Thymus (tissue), 11 donors: Measurements from ENCODE around the gene BCAR3. TPM values are rescaled to one million over a fixed set of nuclear protein-coding genes. Genes with fewer than 3 reads are reported as not detected.
"Not testable (repeated sequence)": the region's sequence is repeated elsewhere in the genome, so short reads cannot be mapped to it uniquely, and the experiment has no call there.

Experiments
- DNase-seq, 9 donors: peaks; one replicate each; pipeline ENCODE4 v3.0.0-alpha.2; 2013; ENCODE audit warnings: low spot score in 9 of 9, low read depth in 6 of 9, missing footprints in 1 of 9
- H3K27ac ChIP-seq, 2 donors: one replicate each; pipeline ENCODE4 v1.5.1; 2013; ENCODE audit warnings: control low read depth in 1 of 2, low read depth in 1 of 2, low read length in 1 of 2, mild to moderate bottlenecking in 1 of 2, moderate library complexity in 1 of 2
- H3K27me3 ChIP-seq, 2 donors: one replicate each; pipeline ENCODE4 v1.5.1; 2013; ENCODE audit warnings: low read length in 1 of 2; ENCODE audit not compliant: control insufficient read depth in 2 of 2, insufficient read depth in 1 of 2
- H3K36me3 ChIP-seq, 2 donors: one replicate each; pipeline ENCODE4 v1.5.1; 2013; ENCODE audit warnings: low read length in 1 of 2, mild to moderate bottlenecking in 1 of 2, moderate library complexity in 1 of 2; ENCODE audit not compliant: control insufficient read depth in 2 of 2, insufficient read depth in 2 of 2
- H3K4me1 ChIP-seq, 2 donors: one replicate each; pipeline ENCODE4 v1.5.1; 2013; ENCODE audit warnings: low read length in 2 of 2; ENCODE audit not compliant: control insufficient read depth in 2 of 2, insufficient read depth in 2 of 2
- H3K4me3 ChIP-seq, 2 donors: one replicate each; pipeline ENCODE4 v1.5.1; 2013; ENCODE audit warnings: low read length in 2 of 2, control low read depth in 1 of 2, mild to moderate bottlenecking in 1 of 2
- H3K9me3 ChIP-seq, 2 donors: one replicate each; pipeline ENCODE4 v1.5.1; 2013; ENCODE audit warnings: low read length in 1 of 2, mild to moderate bottlenecking in 1 of 2; ENCODE audit not compliant: control insufficient read depth in 2 of 2, insufficient read depth in 1 of 2
- WGBS: extraction: QIAGEN DNeasy Blood & Tissue Kit; methylation state at CpG from one replicate; pipeline ENCODE4 v1.1.7; 2013; 5-methylcytosine and 5-hydroxymethylcytosine counted together
- polyA plus RNA-seq: library from polyadenylated mRNA; stranded (reverse); fragments of 200-250 nt; gene quantifications from one replicate; pipeline ENCODE4 v1.2.3, GENCODE V29; 2013
- total RNA-seq: library from RNA; stranded (reverse); fragments of 120-200 nt; gene quantifications from one replicate; pipeline ENCODE4 v1.2.4, GENCODE V29; 2013
- donor health status: healthy.

Gene BCAR3
- total and polyA plus RNA-seq, 2 donors: 7.9 to 10.5 TPM

GRCh38 chr1:93661829-93662474, 19.7 kb downstream of the BCAR3 start:
- no peak overlapping the region for H3K27ac ChIP-seq
- no peak overlapping the region for H3K4me3 ChIP-seq

GRCh38 chr1:93661341-93661740, 20.3 kb downstream of the BCAR3 start:
- not testable (repeated sequence) for H3K27me3 ChIP-seq, DNase-seq, H3K4me1 ChIP-seq, H3K27ac ChIP-seq, H3K4me3 ChIP-seq, H3K36me3 ChIP-seq, H3K9me3 ChIP-seq
- WGBS: 98% methylated on average over 9 of the region's 9 CpGs

More at GRCh38 chr1:93661829-93662474, 19.7 kb downstream of the BCAR3 start:
- WGBS: 58% methylated on average over 7 of the region's 7 CpGs
- Histone ChIP-seq H3K9me3 (no peaks in the 10 kb centered on the region), H3K36me3 (no peaks in the 10 kb centered on the region), H3K27me3 (no peaks in the 10 kb centered on the region), H3K4me1 (no peaks in the 10 kb centered on the region)
- no peak for DNase-seq

- H3K36me3 ChIP-seq: no peaks in the 10 kb centered on the region
- no peaks in the 10 kb centered on the region for H3K9me3 ChIP-seq
- no peaks in the 10 kb centered on the region for H3K4me1 ChIP-seq
- no peak overlapping the region for H3K27ac ChIP-seq
- WGBS: 97% methylated on average over 9 of the region's 9 CpGs
- no peak overlapping the region for H3K4me3 ChIP-seq
- H3K27me3 ChIP-seq: no peaks in the 10 kb centered on the region
- DNase-seq: no peak
These were observed 21.7 kb downstream of the BCAR3 start for GRCh38 chr1:93659822-93660503.

- WGBS: 99% methylated on average over 5 of the region's 5 CpGs
- DNase-seq: no peak
- Histone ChIP-seq H3K27me3 (no peaks in the 10 kb centered on the region), H3K36me3 (no peaks in the 10 kb centered on the region), H3K4me3 (no peak overlapping the region), H3K4me1 (no peaks in the 10 kb centered on the region), H3K27ac (no peak overlapping the region), H3K9me3 (no peaks in the 10 kb centered on the region)
These were observed 23.4 kb downstream of the BCAR3 start for GRCh38 chr1:93658188-93658587.

GRCh38 chr1:93656491-93656890, 25.1 kb downstream of the BCAR3 start:
- Histone ChIP-seq H3K4me1 (no peaks in the 10 kb centered on the region), H3K4me3 (no peak overlapping the region), H3K36me3 (no peaks in the 10 kb centered on the region), H3K27ac (no peak overlapping the region), H3K9me3 (no peaks in the 10 kb centered on the region), H3K27me3 (no peaks in the 10 kb centered on the region)
- no peak for DNase-seq
- WGBS: 97% methylated on average over 5 of the region's 5 CpGs

- H3K4me1 ChIP-seq: no peaks in the 10 kb centered on the region
- H3K4me3 ChIP-seq: no peak overlapping the region
- no peak overlapping the region for H3K27ac ChIP-seq
- 98% methylated on average over 6 of the region's 6 CpGs for WGBS
- H3K36me3 ChIP-seq: no peaks in the 10 kb centered on the region
- no peaks in the 10 kb centered on the region for H3K27me3 ChIP-seq
- H3K9me3 ChIP-seq: no peaks in the 10 kb centered on the region
- no peak for DNase-seq
These were observed 28.0 kb downstream of the BCAR3 start for GRCh38 chr1:93653656-93654055.

GRCh38 chr1:93652323-93652949, 29.2 kb downstream of the BCAR3 start:
- no peaks in the 10 kb centered on the region for H3K36me3 ChIP-seq
- no peak overlapping the region for H3K4me3 ChIP-seq
- DNase-seq: no peak
- no peak overlapping the region for H3K27ac ChIP-seq
- no peaks in the 10 kb centered on the region for H3K4me1 ChIP-seq
- H3K27me3 ChIP-seq: no peaks in the 10 kb centered on the region
- no peaks in the 10 kb centered on the region for H3K9me3 ChIP-seq
- WGBS: 95% methylated on average over 7 of the region's 7 CpGs

- no peaks in the 10 kb centered on the region for H3K4me1 ChIP-seq
- WGBS: 96% methylated on average over 8 of the region's 8 CpGs
- H3K36me3 ChIP-seq: no peaks in the 10 kb centered on the region
- H3K27ac ChIP-seq: no peak overlapping the region
- H3K27me3 ChIP-seq: no peaks in the 10 kb centered on the region
- no peak overlapping the region for H3K4me3 ChIP-seq
- DNase-seq: no peak
- H3K9me3 ChIP-seq: no peaks in the 10 kb centered on the region
These were observed 29.9 kb downstream of the BCAR3 start for GRCh38 chr1:93651695-93652094.

GRCh38 chr1:93650159-93650558, 31.5 kb downstream of the BCAR3 start:
- H3K4me3 ChIP-seq, H3K27ac ChIP-seq, H3K4me1 ChIP-seq, DNase-seq, H3K27me3 ChIP-seq, H3K36me3 ChIP-seq, H3K9me3 ChIP-seq: not testable (repeated sequence)
- WGBS: 97% methylated on average over 5 of the region's 5 CpGs
